PC-3 (cell line): Measurements from ENCODE around the gene EPS8L3. TPM values are rescaled to one million over a fixed set of nuclear protein-coding genes. Genes with fewer than 3 reads are reported as not detected.

Experiments used
- ATAC-seq: fragments of 200-7000 bp; cut with Tn5 transposase; 2 replicates; pipeline ENCODE4 v1.9.1; 2020; ENCODE audit warnings: mild to moderate bottlenecking, moderate library complexity
- BruUV-seq: library from RNA; stranded (reverse); fragments of 400-500 nt; replicated peaks from 2 replicates; lab custom pipeline; 2021; lab: Mats Ljungman, UMichigan
- CTCF ChIA-PET: fragments of 300-600 bp; sonication (Branson Sonifier 250); formaldehyde crosslinking; loops from one replicate; lab custom pipeline; 2022; ENCODE audit warnings: antibody characterized with exemption; lab: Charles Lee
- POLR2A ChIA-PET: fragments of 300-600 bp; sonication (Branson Sonifier 250); formaldehyde crosslinking; loops from one replicate; lab custom pipeline; 2022; ENCODE audit warnings: antibody characterized with exemption; ENCODE audit not compliant: unreplicated experiment; lab: Charles Lee
- DNase-seq: peaks from one replicate; pipeline ENCODE4 v3.0.0-alpha.2; 2015
- H2AFZ ChIP-seq: fragments of 300-600 bp; sonication (generic); 2 replicates; pipeline ENCODE4 v1.6.0; 2016; ENCODE audit warnings: antibody characterized with exemption, low read length
- H3F3A ChIP-seq: fragments of 300-600 bp; sonication (generic); one replicate; pipeline ENCODE4 v1.6.0; 2017; ENCODE audit warnings: antibody characterized with exemption, low read length, control low read depth, mild to moderate bottlenecking; ENCODE audit not compliant: unreplicated experiment
- H3K27ac ChIP-seq: fragments of 300-600 bp; sonication (generic); 2 replicates; pipeline ENCODE4 v1.5.1; 2016; ENCODE audit warnings: mild to moderate bottlenecking, low read length
- H3K27me3 ChIP-seq: fragments of 300-600 bp; sonication (generic); 2 replicates; pipeline ENCODE4 v1.6.1; 2016; ENCODE audit warnings: low read length, mixed read lengths
- H3K36me3 ChIP-seq: fragments of 300-600 bp; sonication (generic); 2 replicates; pipeline ENCODE4 v1.6.1; 2016; ENCODE audit warnings: low read depth, mixed run types, low read length, mixed read lengths
- H3K4me1 ChIP-seq: fragments of 300-600 bp; sonication (generic); 2 replicates; pipeline ENCODE4 v1.5.1; 2016; ENCODE audit warnings: low read length; ENCODE audit not compliant: insufficient read depth
- H3K4me2 ChIP-seq: fragments of 300-600 bp; sonication (generic); 2 replicates; pipeline ENCODE4 v1.6.0; 2016; ENCODE audit warnings: low read length
- H3K4me3 ChIP-seq: fragments of 300-600 bp; sonication (generic); 2 replicates; pipeline ENCODE4 v1.5.1; 2016; ENCODE audit warnings: mild to moderate bottlenecking, low read length, mixed read lengths
- H3K79me2 ChIP-seq: fragments of 300-600 bp; sonication (generic); 2 replicates; pipeline ENCODE4 v1.6.1; 2017; ENCODE audit warnings: low read length, mixed read lengths
- H3K9ac ChIP-seq: fragments of 300-600 bp; sonication (generic); 2 replicates; pipeline ENCODE4 v1.6.0; 2016; ENCODE audit warnings: mild to moderate bottlenecking, low read length
- H3K9me2 ChIP-seq: fragments of 300-600 bp; sonication (generic); replicated peaks from 2 replicates; pipeline ENCODE4 v1.6.1; 2016; ENCODE audit warnings: mixed run types, low read length, mixed read lengths
- H3K9me3 ChIP-seq: fragments of 300-600 bp; sonication (generic); 2 replicates; pipeline ENCODE4 v1.6.1; 2016; ENCODE audit warnings: low read length, mixed read lengths
- H4K20me1 ChIP-seq: fragments of 300-600 bp; sonication (generic); 2 replicates; pipeline ENCODE4 v1.6.1; 2016; ENCODE audit warnings: low read length, mixed read lengths
- CTCF ChIP-seq: fragments of 300-600 bp; sonication (generic); conservative IDR thresholded peaks from 2 replicates; pipeline ENCODE4 v1.5.1; 2017; ENCODE audit warnings: antibody characterized with exemption, low read depth, mild to moderate bottlenecking, low read length
- EZH2 ChIP-seq: fragments of 300-600 bp; sonication (generic); IDR thresholded peaks from one replicate; pipeline ENCODE4 v1.6.1; 2017; ENCODE audit warnings: antibody characterized with exemption, mild to moderate bottlenecking, low read length; ENCODE audit not compliant: unreplicated experiment
- EZH2phosphoT487 ChIP-seq: fragments of 300-600 bp; sonication (generic); IDR thresholded peaks from 2 replicates; pipeline ENCODE4 v1.6.1; 2018; ENCODE audit warnings: mild to moderate bottlenecking, antibody characterized with exemption, low read length, borderline replicate concordance
- intact Hi-C: fragments of 100-400 bp; cut with micrococcal nuclease; formaldehyde crosslinking; loops from 2 replicates; pipeline ENCODE4 v1.9.0; 2023
- total RNA-seq: library from RNA; depleted of rRNA; stranded (reverse); fragments of >200 nt; gene quantifications from 2 replicates; pipeline ENCODE4 v1.2.3, GENCODE V29; 2014

Gene EPS8L3
- total RNA-seq, 1 experiment from 2014 or later: not detected

DNA sequence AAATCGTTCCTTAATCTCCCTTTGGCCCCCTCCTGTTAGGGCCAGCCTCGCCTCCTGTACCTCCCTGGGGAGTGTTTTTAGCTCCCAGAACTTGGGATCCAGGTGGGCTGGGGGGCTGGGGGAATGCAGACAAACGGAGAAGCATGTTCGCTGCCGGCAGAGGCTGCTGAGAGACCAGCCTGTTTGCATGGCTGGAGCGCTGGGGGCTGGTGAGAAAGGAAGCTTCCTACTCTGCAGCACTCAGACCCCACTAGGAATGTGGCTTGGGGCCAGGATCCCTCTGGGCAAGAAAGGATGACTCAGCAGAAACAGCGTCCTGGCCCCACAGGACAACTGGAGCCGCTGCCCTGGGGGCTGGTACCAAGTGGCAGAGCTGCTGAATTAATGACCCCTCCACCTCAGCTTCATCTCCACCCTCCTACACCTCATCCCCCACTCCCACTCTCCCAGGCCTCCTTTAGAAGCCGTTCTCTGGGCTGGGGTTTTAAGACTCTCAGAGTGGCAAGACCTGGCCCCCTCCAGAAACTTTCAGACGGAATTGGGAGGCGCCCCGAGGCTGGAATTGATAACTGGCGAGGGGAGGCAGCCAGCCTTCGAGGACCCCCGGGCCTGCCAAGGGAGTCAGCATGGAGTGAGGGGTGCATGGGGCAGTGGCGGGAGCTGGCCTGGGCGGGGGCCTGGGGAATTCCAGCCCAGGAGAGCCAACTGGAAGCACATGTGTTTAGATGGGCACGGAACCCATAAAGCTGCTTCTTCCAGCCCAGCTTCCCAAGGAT is 28.5 kb upstream of the EPS8L3 start:
- H2AFZ ChIP-seq: peak overlapping the region; percentile 46; the same call in 1 of the 2 replicates
- BruUV-seq: no TSS peak
- H4K20me1 ChIP-seq: no peaks in the 10 kb centered on the region
- no peaks in the 10 kb centered on the region for H3K79me2 ChIP-seq
- H3K4me3 ChIP-seq: no peak overlapping the region
- no peaks in the 10 kb centered on the region for H3F3A ChIP-seq
- H3K9me2 ChIP-seq: no peaks in the 10 kb centered on the region
- no peaks in the 10 kb centered on the region for H3K9me3 ChIP-seq
- peak overlapping the region; percentile 18; the same call in 1 of the 2 replicates for H3K27ac ChIP-seq
- ATAC-seq (peak; percentile 15), DNase-seq (peak; percentile 76)
- ChIA-PET POLR2A (no interaction called here), CTCF (no interaction called here)
- peak overlapping the region; percentile 24 for H3K4me2 ChIP-seq
- H3K36me3 ChIP-seq: no peaks in the 10 kb centered on the region
- peaks cover 39% of the 10 kb centered on the region for H3K4me1 ChIP-seq
- H3K9ac ChIP-seq: no peak overlapping the region
- H3K27me3 ChIP-seq: no peaks in the 10 kb centered on the region
- intact Hi-C loops: no loop called here
- TF ChIP-seq EZH2phosphoT487: no peak
- no peak for TF ChIP-seq EZH2
- no peak for TF ChIP-seq CTCF

DNA sequence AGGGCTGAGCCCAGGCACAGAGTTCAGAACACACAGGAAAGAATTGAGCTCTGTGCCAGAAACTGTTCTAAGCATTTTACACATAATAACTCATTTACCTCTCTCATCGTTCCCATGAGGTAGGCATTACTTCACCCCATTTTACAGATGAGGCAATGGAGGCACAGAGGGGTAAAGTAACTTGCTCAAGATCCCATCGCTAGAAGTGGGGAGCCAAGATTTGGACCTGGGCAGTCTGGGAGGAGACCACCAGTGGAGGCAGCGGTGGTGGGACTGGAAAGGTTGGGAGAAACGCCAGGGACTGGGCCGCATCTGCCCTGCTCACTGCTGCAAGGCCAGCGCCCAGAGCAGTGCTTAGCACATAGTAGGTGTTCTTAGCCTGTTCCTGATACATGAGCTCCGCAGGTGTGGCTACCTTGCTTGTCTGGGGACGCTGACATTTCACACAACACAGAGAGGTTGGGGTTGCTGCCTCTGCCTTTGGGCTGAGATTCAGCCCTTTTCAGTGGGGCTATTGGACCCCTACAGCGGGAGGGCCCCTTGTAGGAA is 27.8 kb upstream of the EPS8L3 start:
- intact Hi-C loops: no loop called here
- POLR2A ChIA-PET: no interaction called here
- no peak for ATAC-seq

More for the DNA sequence above, 27.8 kb upstream of the EPS8L3 start:
- no TSS peak for BruUV-seq
- Histone ChIP-seq H3F3A (no peaks in the 10 kb centered on the region), H3K4me3 (no peak overlapping the region), H2AFZ (peak overlapping the region; percentile 46; the same call in 1 of the 2 replicates), H3K27me3 (no peaks in the 10 kb centered on the region), H3K9me2 (no peaks in the 10 kb centered on the region), H3K9me3 (no peaks in the 10 kb centered on the region), H3K4me2 (peak overlapping the region; percentile 24; the same call in 1 of the 2 replicates), H3K9ac (no peak overlapping the region), H3K79me2 (no peaks in the 10 kb centered on the region), H3K36me3 (no peaks in the 10 kb centered on the region), H3K4me1 (peaks cover 46% of the 10 kb centered on the region), H4K20me1 (no peaks in the 10 kb centered on the region), H3K27ac (no peak overlapping the region)
- CTCF ChIA-PET: interaction anchor here (1.1 kb wide), 1 partner anchor 193 kb away, joined by 5 read pairs; the partner anchor contains the start of gene AHCYL1
- TF ChIP-seq EZH2 (no peak), CTCF (no peak), EZH2phosphoT487 (no peak)
- DNase-seq: no peak
